ENCODE results near the gene APOBR. TPM values are rescaled to one million over a fixed set of nuclear protein-coding genes. Genes with fewer than 3 reads are reported as not detected.

Gene APOBR
- total and polyA plus RNA-seq, 2 of the 13 experiments (the other 11 are each of a cell fraction or from before 2014, with no cell fraction given) = 0.03 TPM; not detected in 1

DNA sequence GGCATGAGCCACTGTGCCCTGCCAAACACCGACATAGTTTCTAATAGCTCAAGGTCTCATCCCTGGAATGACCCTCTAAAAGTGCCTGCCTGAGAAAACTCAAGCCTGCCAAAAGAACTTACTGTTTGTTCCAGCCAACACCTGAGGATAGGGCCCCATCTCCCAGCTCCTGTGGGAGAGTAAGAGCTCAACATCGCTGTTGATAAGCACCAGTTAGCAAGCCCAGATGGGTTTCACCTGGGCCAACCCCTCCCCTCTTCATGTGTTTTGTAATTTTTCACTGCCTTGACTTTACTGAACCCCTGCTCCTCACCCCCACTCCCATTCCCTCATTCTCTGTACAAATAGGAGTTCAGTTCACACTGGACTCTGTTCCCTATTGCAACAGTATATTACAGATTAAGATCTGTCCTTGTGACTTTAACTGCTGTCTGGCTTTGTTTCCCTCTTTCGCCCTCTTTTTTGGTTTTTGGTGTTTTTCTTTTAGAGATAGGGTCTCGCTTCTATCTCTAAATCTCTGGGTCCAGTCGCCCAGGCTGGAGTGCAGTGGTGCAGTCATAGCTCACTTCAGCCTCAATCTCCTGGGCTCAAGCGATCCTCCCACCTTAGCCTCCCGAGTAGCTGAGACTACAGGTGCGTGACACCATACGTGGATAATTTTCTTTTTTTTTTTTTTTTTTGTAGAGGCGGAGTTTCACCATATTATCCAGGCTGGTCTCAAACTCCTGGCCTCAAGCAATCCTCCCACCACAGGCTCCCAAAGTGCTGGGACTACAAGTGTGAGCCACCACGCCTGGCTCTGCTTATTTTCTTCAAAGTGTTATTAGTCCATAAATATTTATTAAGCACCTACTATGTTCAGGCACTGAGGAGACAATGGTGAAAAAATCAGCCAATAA lies 32.0 kb downstream of the APOBR start (continued):
- no peak; the same call in 1 of the 2 replicates for TF ChIP-seq ZNF703 (CRISPR knock-in tag; IDR thresholded peaks at IDR 0.05; ENCODE audit: borderline replicate concordance)
- no peak for TF ChIP-seq RAD51 (IDR thresholded peaks at IDR 0.05; ENCODE audit: borderline replicate concordance)
- TF ChIP-seq, protein P1, sequence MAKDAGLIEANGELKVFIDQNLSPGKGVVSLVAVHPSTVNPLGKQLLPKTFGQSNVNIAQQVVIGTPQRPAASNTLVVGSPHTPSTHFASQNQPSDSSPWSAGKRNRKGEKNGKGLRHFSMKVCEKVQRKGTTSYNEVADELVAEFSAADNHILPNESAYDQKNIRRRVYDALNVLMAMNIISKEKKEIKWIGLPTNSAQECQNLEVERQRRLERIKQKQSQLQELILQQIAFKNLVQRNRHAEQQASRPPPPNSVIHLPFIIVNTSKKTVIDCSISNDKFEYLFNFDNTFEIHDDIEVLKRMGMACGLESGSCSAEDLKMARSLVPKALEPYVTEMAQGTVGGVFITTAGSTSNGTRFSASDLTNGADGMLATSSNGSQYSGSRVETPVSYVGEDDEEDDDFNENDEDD (CRISPR knock-in tag; IDR thresholded peaks at IDR 0.05; ENCODE audit: borderline replicate concordance) = peak; percentile 66; the same call in 1 of the 2 replicates
- TF ChIP-seq CCDC6 (CRISPR knock-in tag; IDR thresholded peaks at IDR 0.05) = peak; percentile 70
- TF ChIP-seq HOXD1 (CRISPR knock-in tag; IDR thresholded peaks at IDR 0.05) = peak; percentile 63
- peak; percentile 100 for TF ChIP-seq PAXIP1 (CRISPR knock-in tag; conservative IDR thresholded peaks at IDR 0.05)
- no peak for TF ChIP-seq CENPT (CRISPR knock-in tag; IDR thresholded peaks at IDR 0.05; ENCODE audit: low read depth)
- no peak for TF ChIP-seq HNRNPH1 (optimal IDR thresholded peaks at IDR 0.05; ENCODE audit: low read depth, low read length)
- TF ChIP-seq KLF11 (CRISPR knock-in tag; IDR thresholded peaks at IDR 0.05) = peak; percentile 59; the same call in 1 of the 2 replicates
- TF ChIP-seq, protein P2, sequence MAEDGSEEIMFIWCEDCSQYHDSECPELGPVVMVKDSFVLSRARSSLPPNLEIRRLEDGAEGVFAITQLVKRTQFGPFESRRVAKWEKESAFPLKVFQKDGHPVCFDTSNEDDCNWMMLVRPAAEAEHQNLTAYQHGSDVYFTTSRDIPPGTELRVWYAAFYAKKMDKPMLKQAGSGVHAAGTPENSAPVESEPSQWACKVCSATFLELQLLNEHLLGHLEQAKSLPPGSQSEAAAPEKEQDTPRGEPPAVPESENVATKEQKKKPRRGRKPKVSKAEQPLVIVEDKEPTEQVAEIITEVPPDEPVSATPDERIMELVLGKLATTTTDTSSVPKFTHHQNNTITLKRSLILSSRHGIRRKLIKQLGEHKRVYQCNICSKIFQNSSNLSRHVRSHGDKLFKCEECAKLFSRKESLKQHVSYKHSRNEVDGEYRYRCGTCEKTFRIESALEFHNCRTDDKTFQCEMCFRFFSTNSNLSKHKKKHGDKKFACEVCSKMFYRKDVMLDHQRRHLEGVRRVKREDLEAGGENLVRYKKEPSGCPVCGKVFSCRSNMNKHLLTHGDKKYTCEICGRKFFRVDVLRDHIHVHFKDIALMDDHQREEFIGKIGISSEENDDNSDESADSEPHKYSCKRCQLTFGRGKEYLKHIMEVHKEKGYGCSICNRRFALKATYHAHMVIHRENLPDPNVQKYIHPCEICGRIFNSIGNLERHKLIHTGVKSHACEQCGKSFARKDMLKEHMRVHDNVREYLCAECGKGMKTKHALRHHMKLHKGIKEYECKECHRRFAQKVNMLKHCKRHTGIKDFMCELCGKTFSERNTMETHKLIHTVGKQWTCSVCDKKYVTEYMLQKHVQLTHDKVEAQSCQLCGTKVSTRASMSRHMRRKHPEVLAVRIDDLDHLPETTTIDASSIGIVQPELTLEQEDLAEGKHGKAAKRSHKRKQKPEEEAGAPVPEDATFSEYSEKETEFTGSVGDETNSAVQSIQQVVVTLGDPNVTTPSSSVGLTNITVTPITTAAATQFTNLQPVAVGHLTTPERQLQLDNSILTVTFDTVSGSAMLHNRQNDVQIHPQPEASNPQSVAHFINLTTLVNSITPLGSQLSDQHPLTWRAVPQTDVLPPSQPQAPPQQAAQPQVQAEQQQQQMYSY (CRISPR knock-in tag; IDR thresholded peaks at IDR 0.05) = no peak
- TF ChIP-seq REPIN1 (CRISPR knock-in tag; IDR thresholded peaks at IDR 0.05; ENCODE audit: borderline replicate concordance, low read depth) = peak; percentile 95; the same call in 1 of the 2 replicates
- TF ChIP-seq ZNF136 (CRISPR knock-in tag; IDR thresholded peaks at IDR 0.05; ENCODE audit: low read depth) = peak; percentile 90
- peak; percentile 78; the same call in 1 of the 2 replicates for TF ChIP-seq DMAP1 (CRISPR knock-in tag; IDR thresholded peaks at IDR 0.05)
- 0 out of 2 replicates have a peak, but pooled peaks have one; percentile 28 for TF ChIP-seq ZNF235 (CRISPR knock-in tag; IDR thresholded peaks at IDR 0.05; ENCODE audit: borderline replicate concordance)
- peak; percentile 95; the same call in 1 of the 2 replicates for TF ChIP-seq ZNF101 (CRISPR knock-in tag; IDR thresholded peaks at IDR 0.05; ENCODE audit: borderline replicate concordance, low read depth)
- TF ChIP-seq ZEB1 (IDR thresholded peaks at IDR 0.05; ENCODE audit: insufficient replicate concordance, low read depth) = peak; percentile 93
- peak; percentile 74; the same call in 1 of the 2 replicates for TF ChIP-seq ZNF775 (CRISPR knock-in tag; IDR thresholded peaks at IDR 0.05; ENCODE audit: borderline replicate concordance)
- TF ChIP-seq, protein P3, sequence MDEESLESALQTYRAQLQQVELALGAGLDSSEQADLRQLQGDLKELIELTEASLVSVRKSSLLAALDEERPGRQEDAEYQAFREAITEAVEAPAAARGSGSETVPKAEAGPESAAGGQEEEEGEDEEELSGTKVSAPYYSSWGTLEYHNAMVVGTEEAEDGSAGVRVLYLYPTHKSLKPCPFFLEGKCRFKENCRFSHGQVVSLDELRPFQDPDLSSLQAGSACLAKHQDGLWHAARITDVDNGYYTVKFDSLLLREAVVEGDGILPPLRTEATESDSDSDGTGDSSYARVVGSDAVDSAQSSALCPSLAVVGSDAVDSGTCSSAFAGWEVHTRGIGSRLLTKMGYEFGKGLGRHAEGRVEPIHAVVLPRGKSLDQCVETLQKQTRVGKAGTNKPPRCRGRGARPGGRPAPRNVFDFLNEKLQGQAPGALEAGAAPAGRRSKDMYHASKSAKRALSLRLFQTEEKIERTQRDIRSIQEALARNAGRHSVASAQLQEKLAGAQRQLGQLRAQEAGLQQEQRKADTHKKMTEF (CRISPR knock-in tag; IDR thresholded peaks at IDR 0.05) = peak; percentile 97

Data from HepG2 (cell line).